NCI-H2029 treated with DMSO at 0.1 percent for 48 hours (cell line): ENCODE measurements around the gene UBL7.
"Not testable (repeated sequence)": the region's sequence is repeated elsewhere in the genome, so short reads cannot be mapped to it uniquely, and the experiment has no call there.

Experiments used
- DNase-seq: peaks from one replicate; lab custom pipeline; 2025; lab: John Stamatoyannopoulos, UW

UBL7 gene

GRCh38 chr15:74463634-74464033 is 2.7 kb upstream of the UBL7 start:
- DNase-seq = no peak

- DNase-seq = no peak
Measured at GRCh38 chr15:74461847-74462511, 1.0 kb upstream of the UBL7 start.

DNA sequence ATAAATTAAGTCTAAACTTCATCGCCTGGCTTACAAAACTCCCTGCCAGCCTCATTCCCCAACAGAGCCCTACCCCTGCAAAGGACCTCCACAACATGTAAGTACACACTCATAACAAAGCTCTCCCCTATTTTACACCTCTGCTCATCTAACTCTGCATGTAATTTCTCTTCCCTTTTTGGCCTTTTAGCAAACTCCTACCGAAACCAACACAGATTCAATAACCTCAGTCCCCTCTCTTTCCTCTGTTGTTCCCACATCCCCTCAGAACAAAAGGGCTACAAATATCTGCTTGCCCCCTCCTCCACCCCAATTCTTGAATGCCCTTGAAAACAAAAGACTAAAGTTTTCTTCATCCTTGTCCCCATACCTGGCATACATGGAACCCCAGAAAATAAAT is 662 bp downstream of the UBL7 start:
- DNase-seq = no peak

GRCh38 chr15:74459798-74460197 is 1.2 kb downstream of the UBL7 start:
- not testable (repeated sequence) for DNase-seq

DNA sequence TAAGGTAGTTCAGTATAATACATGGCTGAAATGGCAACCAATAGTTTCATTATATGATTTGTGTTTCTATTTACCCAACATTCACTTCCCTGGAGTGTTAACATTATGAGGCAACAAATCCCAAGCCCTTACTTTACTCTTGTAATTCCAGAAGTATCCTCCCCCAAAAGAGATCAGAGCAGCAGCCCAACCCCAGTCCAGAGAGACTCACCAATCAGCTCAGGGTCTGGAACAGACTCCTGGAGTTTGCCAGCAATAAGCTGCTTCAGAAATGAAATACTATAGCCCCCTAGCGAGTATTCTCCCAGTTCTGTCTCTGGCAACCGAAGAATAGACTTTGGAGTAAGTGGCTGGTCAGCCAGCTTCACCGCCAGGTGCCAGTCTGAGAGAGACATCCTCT is 2.5 kb downstream of the UBL7 start:
- no peak for DNase-seq

GRCh38 chr15:74457036-74457435 is 3.9 kb downstream of the UBL7 start:
- DNase-seq = not testable (repeated sequence)

DNA sequence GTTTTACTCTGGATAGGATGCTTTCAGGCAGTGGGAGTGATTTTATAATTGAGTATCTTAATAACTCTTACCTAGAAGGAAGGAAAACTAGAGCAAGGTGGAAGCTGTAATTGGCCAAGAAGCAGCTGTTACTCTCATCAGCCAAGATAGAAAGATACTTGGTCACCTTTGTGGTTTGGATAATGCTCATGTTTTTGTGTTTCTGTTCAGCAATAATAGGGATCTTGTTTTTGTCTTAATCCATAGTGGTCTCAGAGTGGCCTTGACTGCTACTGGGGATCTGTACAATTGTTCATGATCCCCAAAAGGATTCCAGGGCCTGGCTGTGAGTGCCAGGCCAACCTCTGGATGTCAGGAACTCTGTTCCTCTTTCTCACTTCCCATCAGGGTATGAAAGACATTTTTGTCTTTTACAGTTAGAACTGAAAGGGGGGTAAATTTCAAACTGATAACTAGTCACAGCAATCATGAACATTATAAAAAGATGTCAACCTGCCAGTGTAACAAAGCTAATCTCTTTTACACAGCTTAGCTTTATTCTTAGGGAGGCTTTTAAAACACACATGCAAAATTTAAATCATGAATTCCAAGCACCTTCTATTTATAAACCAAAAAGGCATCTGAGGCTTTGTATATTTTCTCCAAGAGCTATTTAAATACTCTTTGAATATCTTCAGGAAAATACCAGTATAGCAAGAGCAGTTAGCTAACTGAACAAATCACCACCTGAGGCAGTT is 6.0 kb downstream of the UBL7 start:
- DNase-seq = no peak

DNA sequence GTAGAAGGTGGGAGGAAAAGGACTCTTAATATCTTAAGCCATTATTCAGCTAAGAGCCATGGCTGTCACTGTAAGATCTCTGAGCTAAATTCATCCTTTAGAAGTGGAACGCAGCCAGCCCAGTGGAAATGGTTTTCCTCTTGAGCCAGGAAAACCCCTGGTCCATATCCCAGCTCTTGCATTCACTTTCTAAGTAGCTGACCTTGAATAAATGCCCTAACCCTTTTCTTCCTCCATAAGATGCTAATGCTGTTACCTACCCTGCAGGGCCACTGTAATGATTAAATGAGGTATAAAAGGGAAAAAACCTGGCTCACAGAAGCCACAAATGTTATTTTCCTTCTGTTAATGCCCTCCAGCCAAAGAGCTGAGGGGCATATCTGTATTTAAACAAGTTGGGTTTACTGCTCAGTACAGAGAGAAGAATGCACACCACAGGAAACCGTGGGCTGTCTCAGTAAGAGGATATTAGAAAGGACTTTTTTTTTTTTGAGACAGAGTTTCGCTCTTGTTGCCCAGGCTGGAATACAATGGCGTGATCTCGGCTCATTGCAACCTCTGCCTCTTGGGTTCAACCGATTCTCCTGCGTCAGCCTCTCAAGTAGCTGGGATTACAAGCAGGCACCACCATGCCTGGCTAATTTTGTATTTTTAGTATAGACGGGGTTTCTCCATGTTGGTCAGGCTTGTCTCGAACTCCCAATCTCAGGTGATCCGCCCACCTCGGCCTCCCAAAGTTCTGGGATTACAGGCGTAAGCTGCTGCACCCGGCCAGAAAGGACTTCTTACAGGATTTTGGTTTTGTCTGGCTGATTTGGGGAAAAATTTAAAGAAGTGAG is 6.8 kb downstream of the UBL7 start:
- no peak for DNase-seq

GRCh38 chr15:74451861-74452835 is 8.8 kb downstream of the UBL7 start:
- DNase-seq = no peak

DNA sequence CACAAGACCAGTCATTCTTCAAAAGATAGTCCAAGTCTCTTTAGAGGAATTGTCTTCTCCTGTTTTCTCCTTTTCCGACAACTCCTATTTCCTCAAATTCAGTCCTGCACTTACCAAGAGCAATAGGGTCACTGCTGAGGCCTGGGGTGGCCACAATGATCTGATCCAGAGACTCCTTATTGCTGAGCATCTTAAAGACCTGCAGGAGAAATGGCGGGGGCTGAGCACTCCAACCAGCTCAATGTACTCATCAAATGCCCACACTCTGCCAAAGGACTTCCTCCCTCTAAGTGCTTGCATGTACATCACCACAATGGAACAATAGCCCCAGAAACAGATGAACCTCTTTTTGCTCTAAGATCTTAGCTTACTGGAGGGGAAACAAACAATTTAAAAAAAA is 9.6 kb downstream of the UBL7 start:
- no peak for DNase-seq

- no peak for DNase-seq
Measured at GRCh38 chr15:74449643-74450205, 11.2 kb downstream of the UBL7 start.

DNA sequence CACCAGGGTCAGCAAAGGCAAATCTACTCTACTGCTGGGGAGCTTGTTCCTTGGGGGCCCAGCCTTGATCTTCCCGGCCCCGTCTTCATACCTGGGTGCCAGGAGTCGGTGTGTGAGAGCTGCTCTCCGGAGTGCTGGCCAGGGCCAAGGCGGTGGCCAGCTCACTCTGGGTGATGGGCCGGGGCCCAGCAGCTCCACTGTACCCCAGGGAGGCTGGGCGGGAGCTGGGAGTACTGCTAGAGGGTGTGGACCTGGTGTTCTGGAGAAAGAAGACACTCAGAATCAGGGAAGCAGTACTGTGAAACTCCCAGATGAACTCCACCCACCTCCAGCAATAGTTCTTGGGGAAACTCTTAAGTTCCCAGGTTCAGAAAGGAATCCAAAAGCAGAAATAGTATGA is 11.9 kb downstream of the UBL7 start:
- no peak for DNase-seq

- no peak for DNase-seq
Measured at GRCh38 chr15:74445816-74446763, 14.9 kb downstream of the UBL7 start.

DNA sequence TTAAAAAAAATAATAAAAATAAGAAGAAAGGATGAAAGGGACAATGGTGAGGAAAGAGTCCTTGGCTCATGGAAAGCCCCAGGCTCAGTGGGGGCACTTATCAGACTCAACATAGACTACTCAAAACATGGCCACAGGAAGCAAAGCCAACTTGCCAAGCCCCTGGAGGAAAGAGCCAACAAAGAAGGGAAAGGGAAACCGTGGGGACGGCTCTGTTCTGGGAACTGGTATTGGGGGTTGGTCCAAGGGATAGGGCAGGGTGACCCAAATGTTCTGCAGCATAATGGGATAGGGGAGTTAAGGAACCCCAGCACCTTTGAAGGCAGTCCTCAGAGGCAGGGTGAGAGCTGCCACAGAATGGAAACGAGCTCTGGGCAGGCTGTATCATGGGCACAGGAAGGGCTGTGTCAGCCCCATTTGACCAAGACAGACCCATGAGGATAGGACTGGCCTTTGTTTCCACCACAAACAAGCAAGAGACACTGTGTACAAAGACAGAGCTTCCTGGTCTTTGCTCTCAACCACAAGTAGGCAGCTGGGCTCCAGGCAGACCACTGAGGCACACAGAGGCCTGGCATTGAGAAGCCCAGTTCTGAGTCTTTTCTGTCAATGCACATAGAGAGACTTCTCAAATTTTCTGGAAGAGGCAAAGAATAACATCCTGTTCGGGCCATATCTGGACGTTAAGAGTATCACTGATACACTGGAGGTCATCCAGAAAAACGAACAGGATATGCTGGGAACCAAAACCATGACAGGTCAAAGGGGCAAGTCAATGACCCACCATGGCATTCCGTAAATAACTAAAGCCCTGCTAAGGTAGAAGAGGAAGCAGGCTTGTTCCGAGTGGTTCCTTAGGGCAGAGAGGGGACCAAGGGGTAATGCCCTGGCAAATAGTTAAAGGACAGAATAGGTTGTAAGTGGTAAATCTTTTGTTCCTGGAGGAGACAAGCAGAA is 16.6 kb downstream of the UBL7 start:
- DNase-seq = no peak

DNA sequence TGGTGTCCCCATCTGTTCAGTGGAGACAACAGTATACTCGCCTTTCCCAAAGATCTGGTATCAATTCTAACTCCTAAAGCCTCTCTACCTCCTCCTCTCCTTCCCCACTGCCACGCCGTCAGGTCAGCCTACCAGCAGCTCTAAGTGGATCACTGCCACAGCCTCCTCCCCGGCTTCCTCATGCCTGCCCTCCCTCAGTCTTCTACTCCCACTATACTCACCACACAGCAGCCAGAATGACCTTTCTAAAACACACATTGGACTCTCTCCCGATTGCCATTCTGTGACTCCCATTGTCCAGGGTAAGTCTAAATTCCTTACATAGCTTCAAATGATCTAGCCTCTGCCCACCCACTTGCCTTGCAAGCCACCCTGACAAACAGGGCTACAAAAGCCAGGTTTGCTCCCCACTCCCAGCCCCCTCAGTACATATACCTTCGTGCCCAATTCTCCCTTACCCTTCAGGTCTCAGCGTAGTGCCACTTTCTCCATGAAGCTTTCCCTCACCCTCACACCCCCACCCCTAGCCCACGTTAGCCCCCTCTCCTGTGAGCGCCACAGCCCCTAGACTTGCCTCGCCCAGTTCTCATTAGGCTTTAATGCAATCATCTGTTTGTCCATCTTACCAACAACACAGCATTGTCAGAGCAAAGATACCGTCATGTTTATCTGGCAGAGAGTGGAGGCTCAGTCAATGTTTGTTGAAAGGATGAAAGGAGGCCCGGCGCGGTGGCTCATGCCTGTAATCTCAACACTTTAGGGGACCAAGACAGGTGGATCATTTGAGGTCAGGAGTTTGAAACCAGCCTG is 17.7 kb downstream of the UBL7 start:
- no peak for DNase-seq

- no peak for DNase-seq
Measured at GRCh38 chr15:74442604-74443003, 18.4 kb downstream of the UBL7 start.

DNA sequence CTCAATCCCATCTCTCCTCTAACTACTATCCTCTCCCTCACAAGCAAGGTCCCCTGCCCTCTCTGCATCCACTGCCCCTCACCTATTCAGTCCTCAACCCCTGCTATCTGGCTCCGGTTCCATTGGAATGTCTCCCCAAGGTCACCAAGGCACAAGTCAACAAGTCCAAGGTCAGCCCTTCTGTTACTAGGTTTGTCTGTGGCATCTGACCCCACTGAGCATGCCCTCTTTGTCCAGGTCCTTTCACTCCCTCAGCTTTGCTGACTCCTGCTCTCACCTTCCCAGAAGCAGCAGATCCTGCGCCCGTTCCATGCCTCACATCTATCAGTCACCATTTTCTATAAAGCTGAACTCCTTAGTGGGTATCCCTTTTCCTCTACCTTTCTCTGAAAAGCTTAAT is 18.9 kb downstream of the UBL7 start:
- DNase-seq = no peak

- no peak for DNase-seq
Measured at GRCh38 chr15:74441248-74441941, 19.6 kb downstream of the UBL7 start.
